ENCODE measurements around the gene CABP1.
"Not testable (repeated sequence)": the region's sequence is repeated elsewhere in the genome, so short reads cannot be mapped to it uniquely, and the experiment has no call there.

CABP1 gene

DNA sequence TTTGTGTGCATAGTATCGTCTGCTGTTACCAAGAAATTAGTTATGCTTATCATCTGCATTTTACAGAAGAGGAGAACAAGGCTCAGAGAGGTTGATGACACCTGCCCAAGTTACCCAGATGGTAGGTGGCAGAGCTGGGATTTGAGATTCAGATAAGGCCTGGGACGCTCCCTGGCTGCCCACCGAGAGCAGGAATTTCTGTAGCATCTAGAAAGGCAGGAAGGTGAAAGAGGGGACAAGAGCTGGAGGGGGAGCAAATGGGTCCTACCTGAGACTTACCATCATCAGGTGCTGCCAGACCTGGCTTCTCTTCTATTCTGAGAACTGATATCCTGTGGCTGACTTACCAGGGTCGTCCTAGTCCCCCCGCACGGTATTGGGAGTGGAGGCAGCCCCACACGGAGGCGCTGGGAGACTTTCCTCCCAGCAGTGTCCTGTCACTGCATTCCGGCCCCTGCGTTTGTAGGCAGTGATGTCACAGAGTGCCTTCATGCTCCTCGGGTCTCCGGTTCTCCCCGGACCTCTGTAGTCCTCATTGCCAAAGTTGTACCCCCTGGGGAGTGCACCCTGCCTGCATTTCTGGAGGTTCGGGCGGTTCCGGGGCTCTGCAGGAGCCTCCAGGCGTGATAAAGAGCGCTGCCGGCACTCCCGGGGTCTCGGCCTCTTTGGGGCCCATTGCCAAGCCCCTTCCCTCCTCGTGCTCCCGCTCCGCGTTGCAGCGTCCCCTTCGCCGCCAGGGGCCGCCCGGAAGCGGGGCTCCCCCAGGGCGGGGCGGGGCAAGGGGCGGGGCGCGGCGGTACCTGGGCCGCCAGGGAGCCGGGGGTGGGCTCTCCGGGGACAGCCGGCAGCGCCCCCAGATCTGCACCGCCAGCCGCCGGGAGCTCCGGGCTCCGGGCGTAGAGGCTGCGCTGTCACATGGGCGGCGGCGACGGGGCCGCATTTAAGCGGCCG lies at the start of gene CABP1:
CABP1 (plus strand) TSS at position 856 of the 951 bp plus-strand sequence; CDS start at position 916, 60 bp downstream.
- no peak for DNase-seq

DNA sequence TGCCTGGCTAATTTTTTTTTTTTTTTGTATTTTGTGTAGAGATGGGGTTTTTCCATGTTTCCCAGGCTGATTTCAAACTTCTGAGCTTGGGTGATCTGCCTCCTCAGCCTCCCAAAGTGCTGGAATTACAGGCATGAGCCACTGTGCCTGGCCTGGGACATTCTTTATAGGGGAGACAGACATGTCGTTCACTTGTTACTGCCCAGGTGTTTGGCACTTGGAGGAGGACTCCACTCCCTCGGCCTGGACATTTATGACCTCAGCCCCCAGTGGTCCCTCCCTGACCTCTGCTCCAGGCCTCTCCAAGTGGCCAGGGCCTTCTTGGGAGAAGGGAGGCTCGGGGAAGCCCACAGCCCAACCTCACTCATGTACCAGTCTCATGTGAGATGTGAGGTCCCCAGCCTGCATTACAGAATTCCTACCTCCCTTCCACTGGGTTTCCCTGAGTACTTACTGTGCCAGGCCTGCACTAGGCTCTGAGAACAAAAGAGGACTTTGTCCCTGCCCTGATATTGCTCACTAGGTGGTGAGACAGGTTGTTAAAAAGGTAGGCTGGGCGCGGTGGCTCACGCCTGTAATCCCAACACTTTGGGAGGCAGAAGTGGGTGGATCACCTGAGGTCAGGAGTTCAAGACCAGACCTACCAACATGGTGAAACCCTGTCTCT lies 49.6 kb upstream of the CABP1 start:
- no peak for DNase-seq

DNA sequence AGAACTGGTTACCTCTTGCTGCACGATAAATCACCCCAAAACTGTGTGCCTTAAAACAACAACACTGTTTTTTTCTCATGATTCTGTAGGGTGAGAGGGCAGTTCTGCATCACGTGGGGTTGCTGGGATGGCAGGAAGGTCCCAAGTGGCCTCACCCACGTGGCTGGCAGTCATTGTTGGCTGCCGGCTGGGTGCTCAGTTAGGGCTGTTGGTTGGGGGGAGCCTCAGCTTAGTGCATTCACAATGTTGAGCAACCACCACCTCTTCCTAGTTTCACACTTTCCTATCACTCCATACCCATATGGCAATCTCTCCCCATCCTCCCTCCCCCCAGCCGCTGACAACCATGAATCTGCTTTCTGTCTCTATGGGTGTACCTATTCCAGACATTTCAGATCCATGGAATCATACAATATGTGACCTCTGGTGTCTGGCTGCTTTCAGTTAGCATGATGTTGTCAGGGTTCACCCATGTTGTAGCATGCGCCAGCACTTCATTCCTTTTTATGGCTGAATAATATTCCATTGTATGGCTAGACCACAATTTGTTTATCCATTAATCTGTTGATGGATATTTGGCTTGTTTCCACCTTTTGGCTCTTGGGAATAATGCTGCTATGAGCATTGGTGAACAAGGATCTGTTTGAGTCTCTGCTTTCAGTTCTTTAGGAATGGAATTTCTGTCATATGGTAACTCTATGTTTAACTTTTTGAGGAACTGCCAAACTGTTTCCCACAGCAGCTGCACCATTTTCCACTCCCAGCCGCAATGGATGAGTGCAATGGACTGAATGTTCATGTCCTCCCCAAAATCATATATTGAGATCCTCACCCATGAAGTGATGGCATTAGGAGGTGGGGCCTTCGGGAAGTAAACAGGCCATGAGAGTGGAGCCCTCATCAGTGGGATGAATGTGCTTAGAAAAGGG lies 48.0 kb upstream of the CABP1 start:
- DNase-seq, result no peak

DNA sequence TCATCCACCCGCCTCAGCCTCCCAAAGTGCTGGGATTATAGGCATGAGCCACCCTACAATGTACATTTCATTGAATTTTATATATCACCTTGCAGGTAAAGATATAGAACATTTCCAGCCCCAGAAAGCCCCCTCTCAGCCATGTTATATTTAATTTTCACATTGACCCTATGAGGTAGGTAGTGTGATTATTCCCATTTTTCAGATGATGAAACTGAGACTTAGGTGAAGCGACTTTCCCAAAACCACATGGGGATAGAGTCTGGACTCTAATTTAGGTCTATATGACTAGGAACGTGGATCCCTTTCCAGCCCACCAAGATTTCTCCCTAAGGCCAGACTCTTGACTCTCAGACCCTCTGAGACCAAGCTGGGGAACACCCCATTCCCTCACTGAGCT lies 43.5 kb upstream of the CABP1 start:
- DNase-seq, result no peak

DNA sequence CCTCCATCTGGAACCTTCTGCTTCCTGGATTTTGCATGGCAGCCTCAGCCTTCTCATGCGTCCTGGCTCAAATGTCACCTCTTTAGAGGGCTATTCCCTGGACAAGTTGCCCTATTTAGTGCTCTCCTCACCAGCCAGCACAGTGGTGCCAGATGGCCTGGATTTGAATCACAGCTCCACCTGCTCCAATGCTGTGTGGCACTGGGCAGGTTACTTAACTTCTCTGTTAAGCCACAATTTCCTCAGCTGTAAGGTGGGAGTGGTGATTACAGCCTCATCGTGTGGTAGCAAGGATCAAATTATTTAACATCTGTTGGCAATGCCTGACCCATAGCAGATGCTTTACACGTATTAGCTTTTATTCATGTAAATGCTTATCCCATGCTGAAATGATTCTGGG lies 42.6 kb upstream of the CABP1 start:
- DNase-seq, result no peak

DNA sequence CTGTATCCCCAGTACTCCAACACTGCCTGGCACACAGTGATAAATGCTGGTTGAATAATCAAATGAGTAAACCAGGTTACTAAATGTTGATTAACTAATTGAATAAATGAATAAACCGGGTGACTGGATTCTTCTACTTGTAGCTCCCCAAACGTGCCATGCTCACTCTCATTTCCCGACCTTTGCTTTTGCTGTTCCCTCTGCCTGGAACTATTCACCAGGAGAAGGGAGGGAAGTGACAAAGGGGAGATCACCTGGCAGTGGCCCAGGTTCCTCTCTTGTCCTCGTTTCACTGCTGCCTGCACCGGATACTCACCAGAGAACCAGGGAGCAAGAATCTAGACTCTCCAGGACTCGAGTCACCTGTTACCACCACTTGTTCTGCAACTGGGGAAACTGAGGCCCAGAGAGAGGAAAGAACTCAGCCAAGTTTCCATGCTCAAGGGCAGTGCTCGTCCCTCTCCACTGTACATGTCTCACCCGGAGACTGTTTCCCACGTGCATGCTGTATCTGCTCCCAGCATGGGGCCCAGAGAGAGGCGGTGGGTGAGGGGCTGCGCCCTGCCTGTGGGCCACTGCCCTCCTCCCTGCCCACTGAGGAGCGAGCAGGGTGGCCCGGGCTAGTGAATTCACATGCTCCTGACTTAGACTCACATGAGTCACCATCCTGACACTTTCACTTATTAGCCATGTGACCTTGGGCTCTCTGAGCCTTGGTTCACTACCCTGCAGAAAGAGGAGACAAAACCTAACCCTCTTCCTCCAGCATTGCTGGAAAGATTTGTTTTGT lies 41.6 kb upstream of the CABP1 start:
- DNase-seq, result peak; percentile 50

DNA sequence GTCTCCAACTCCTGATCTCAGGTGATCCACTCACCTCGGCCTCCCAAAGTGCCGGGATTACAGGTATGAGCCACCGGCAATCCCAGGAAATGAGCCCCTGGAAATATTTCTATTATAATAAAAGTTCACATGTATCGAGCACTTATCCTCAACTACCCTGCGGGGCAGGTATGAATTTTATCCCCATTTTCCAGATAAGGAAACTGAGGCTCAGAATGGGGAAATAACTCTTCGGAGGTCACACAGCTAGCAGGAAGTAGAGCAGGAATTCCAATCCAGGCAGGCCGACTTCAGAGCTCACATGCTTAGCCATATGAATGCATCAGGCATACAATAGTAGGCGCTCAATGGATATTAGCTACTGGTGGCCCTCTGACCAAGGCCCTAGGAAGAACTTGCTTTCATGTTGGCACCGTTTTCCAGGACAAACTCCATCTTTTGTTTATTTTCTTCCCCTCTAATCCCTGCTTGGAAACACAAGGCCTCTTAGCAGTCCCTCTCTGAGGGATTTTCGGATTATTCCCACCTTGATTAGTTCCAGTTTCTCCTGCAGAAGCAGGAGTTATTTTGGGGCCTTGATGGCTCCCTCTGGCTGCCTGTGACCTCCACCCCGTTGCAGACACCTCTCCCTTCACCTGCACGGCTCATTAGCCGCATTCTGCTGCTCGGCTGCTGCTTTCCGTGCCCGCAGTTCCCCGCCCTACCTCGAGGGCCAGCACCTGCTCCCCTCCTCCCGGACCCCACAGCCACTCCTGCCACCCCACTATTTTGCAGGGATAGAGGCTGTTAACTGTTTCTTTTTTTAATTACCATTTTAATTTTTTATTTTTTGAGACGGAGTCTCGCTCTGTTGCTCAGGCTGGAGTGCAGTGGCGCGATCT lies 40.5 kb upstream of the CABP1 start:
- no peak for DNase-seq

DNA sequence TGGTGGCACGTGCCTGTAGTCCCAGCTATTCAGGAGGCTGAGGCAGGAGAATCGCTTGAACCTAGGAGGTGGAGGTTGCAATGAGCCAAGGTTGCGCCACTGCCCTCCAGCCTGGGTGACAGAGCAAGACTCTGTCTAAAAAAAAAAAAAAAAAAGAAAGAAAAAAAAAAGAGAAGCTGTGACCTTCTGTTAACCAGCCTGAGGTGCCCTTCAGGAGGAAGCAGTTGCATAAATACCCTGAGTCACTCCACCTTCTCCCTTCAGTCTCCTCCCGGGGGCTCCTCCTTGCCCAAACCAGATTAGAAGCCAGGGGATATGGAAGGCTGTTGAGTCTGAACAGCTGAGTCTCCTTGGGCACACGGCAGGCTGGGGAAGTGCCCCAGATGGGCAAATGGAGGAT lies 38.0 kb upstream of the CABP1 start:
- not testable (repeated sequence) for DNase-seq

DNA sequence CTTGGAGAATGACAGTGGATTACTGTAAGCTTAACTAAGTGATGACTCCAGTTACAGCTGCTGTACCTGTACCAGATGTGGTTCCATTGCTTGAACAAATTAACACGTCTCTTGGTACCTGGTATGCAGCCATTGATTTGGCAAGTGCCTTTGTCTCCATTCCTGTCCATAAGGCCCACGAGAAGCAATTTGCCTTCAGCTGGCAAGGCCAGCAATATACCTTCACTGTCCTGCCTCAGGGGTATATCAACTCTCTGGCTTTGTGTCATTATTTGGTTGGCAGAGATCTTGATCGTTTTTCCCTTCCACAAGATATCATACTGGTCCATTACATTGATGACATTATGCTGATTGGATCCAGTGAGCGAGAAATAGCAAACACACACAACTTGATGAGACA lies 29.9 kb upstream of the CABP1 start:
- DNase-seq, result no peak

- not testable (repeated sequence) for DNase-seq
Measured at GRCh38 chr12:120611534-120611933, 28.9 kb upstream of the CABP1 start.

DNA sequence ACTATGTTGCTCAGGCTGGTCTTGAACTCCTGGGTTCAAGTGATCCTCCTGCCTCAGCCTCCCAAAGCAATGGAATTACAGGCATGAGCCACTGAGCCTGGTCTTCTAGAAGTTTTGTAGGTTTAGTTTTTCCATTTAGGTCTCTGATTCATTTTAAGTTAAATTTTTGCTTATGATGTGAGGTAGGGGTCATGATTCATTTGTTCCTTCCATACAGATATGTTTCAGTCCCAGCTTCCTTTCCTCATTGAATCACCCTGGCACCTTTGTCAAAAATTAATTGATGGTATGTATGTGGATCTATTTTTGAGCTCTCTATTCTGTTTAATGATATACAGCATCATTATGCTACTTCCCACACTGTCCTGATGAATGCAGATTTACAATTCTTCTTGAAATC lies 25.6 kb upstream of the CABP1 start:
- DNase-seq, result no peak

DNA sequence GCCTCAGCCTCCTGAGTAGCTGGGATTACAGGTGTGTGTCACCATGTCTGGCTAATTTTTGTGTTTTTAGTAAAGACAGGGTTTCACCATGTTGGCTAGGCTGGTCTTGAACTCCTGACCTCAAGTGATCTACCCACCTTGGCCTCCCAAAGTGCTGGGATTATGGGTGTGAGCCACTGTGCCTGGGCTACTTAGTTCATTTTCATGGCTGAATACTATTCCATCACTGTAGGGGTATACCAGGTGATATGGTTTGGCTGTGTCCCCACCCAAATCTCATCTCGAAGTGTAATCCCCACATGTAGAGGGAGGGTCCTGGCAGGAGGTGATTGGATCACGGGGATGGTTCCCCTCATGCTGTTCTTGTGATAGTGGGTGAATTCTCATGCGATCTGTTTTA lies 23.2 kb upstream of the CABP1 start:
- DNase-seq, result not testable (repeated sequence)

DNA sequence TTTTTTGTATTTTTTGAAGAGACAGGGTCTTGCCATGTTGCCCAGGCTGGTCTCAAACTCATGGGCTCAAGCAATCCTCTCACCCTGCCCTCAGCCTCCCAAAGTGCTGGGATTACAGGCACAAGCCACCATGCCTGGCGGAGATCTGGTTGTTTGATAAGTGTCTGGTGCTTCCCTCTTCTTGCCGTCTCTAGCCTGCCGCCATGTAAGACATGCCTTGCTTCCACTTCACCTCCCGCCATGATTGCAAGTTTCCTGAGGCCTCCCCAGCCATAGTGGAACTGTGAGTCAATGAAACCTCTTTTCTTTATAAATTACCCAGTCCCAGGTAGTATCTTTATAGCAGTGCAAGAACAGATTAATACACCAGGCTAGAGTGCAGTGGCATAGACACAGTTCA lies 22.7 kb upstream of the CABP1 start:
- DNase-seq, result not testable (repeated sequence)

DNA sequence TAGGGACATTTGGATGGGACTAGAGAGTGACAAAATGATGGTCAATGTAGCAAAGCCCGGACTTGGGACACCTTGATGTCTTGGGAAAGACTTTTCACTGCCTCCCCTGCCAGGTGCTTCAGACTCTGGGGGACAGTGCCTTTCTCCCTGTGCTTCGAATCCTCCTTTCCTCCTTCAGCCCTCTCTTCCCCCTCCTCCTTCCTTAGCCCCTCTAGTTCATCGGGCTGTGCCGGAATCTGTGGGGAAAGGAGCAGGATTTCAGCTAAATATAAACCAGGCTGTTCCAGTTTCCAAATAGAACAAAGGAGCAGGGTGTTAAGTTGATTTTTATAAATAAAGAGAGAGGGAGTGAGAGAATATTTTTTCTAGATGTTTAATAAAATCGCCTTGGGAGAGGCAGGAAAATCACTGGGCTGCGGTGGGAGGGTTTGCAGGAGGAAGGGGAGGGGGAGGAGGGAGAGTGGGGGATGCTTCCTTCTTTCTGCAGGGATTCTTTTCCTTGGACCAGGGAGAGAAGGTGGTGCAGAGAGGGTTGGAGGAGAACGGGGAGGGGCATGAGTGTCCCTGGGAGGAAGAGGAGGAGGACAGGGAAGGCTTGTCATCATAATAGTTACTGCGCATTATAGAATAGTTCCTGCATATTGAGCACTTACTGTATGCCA lies 21.3 kb upstream of the CABP1 start:
- no peak for DNase-seq

- no peak for DNase-seq
Measured at GRCh38 chr12:120620624-120621023, 19.8 kb upstream of the CABP1 start.

- no peak for DNase-seq
Measured at GRCh38 chr12:120625557-120626419, 14.6 kb upstream of the CABP1 start.

GRCh38 chr12:120628919-120629318 lies 11.5 kb upstream of the CABP1 start:
- DNase-seq, result no peak

GRCh38 chr12:120630104-120630892 lies 10.1 kb upstream of the CABP1 start:
- no peak for DNase-seq

- no peak for DNase-seq
Measured at GRCh38 chr12:120631097-120631496, 9.3 kb upstream of the CABP1 start.
